Measurements from ENCODE around the gene B3GAT1.

B3GAT1 gene

DNA sequence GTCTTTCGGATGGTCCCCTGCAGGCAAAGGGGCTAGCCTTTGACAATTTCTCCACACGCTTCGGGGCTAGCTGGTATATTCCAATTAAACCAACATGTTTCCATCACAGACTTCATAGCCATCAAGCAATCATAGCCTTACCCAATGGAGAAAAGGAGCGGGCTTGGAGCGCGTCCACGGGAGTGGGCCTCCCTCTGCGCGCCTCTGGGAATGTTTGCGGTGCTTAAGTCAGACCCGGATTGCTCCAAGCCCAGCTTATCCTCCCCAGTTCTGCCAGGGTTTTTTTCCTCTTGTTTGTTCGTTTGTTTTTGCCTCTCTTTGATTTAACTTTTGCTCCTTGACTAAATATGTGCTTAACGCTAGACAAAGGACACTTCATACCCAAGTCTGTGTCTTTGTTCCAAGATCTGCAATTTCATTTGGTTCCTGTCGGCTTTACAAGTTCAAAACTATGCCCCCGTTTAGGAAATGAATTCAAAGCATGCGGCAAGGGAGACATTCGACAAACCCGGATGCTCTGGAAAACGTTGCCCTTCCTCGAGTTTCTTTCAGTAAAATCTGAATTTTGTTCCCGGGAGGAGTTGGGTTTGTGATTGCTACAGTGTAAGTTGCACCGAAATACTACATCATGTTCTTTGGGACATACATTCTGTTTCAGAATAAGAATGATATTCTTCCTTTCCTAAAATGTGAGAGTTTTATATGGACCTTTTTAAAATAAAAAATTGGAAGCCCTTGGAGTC is 81.3 kb downstream of the B3GAT1 start:
- no peaks in the 10 kb centered on the region for H3K36me3 Mint-ChIP-seq (ENCODE audit: low read depth)
- peak overlapping the region; percentile 83 for H3K4me3 Mint-ChIP-seq
- no peak for DNase-seq
- no peaks in the 10 kb centered on the region for H3K9me3 Mint-ChIP-seq
- H3K4me1 Mint-ChIP-seq (ENCODE audit: low read depth) = peaks cover 24% of the 10 kb centered on the region
- no peak overlapping the region for H3K27ac Mint-ChIP-seq
- H3K27me3 Mint-ChIP-seq = peaks cover 24% of the 10 kb centered on the region
